K562 (cell line): Measurements from ENCODE around the gene GALNT15.

Source experiments
- EZH2 ChIP-seq: IDR thresholded peaks from 2 replicates; pipeline ENCODE4 v1.6.1; 2012; ENCODE audit warnings: low read depth, mild to moderate bottlenecking, inconsistent platforms, low read length, borderline replicate concordance
- NELFE ChIP-seq: IDR thresholded peaks from 2 replicates; pipeline ENCODE4 v1.6.1; 2011; ENCODE audit warnings: mild to moderate bottlenecking; ENCODE audit not compliant: insufficient read depth, insufficient read length
- TF ChIP-seq, protein P1 (sequence below), 3 experiments: IDR thresholded peaks in 2 of 3; conservative IDR thresholded peaks in 1 of 3; 2 replicates each; pipeline ENCODE4 v1.5.1; 2011 to 2012; ENCODE audit warnings: low read length in 3 of 3, mild to moderate bottlenecking in 3 of 3, control low read depth in 2 of 3, improper control_type of control experiment in 1 of 3, inconsistent platforms in 1 of 3, low read depth in 1 of 3, mixed read lengths in 1 of 3, moderate library complexity in 1 of 3; ENCODE audit not compliant: insufficient read depth in 2 of 3
- TF ChIP-seq, protein P2 (sequence below): sonication (generic); formaldehyde crosslinking; IDR thresholded peaks from 2 replicates; pipeline ENCODE4 v1.9.0; 2022; ENCODE audit warnings: mild to moderate bottlenecking, missing genetic modification reagents

DNA sequence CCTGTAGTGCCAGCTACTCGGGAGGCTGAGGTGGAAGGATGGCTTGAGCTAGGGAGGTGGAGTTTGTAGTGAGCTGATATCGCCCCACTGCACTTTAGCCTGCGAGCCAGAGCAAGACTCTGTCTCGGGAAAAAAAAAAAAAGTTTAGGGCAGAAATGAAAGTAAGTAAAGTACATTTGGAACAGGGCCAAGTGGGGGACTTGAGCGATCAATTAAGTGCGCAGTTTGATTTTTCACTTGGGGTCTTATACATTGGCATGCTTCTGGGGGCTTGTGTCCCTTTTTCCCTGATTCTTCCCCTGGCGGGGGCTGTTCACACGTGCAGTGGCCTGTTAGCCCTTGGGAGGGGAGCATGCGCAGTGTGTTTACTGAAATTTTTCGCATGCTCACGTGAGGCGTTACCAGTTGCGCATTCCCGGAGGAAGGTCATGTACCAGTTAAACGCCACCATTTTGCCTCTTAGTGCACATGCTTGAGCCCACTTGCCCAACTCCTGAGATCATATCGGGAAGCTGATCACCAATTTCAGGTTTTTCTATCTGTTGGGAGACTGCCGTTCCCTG lies 42.0 kb downstream of the GALNT15 start:
- TF ChIP-seq, protein P1, sequence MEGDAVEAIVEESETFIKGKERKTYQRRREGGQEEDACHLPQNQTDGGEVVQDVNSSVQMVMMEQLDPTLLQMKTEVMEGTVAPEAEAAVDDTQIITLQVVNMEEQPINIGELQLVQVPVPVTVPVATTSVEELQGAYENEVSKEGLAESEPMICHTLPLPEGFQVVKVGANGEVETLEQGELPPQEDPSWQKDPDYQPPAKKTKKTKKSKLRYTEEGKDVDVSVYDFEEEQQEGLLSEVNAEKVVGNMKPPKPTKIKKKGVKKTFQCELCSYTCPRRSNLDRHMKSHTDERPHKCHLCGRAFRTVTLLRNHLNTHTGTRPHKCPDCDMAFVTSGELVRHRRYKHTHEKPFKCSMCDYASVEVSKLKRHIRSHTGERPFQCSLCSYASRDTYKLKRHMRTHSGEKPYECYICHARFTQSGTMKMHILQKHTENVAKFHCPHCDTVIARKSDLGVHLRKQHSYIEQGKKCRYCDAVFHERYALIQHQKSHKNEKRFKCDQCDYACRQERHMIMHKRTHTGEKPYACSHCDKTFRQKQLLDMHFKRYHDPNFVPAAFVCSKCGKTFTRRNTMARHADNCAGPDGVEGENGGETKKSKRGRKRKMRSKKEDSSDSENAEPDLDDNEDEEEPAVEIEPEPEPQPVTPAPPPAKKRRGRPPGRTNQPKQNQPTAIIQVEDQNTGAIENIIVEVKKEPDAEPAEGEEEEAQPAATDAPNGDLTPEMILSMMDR (IDR thresholded peaks at IDR 0.05 in 2 of 3, conservative IDR thresholded peaks at IDR 0.05 in 1 of 3; ENCODE audit: insufficient read depth in 2 of 3, low read depth in 1 of 3, low read length in 3 of 3): no peak
- TF ChIP-seq, protein P2, sequence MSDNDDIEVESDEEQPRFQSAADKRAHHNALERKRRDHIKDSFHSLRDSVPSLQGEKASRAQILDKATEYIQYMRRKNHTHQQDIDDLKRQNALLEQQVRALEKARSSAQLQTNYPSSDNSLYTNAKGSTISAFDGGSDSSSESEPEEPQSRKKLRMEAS (CRISPR knock-in tag): no peak
- TF ChIP-seq EZH2: no peak
- no peak for TF ChIP-seq NELFE
